Lower leg skin (tissue), 4 donors: ENCODE results near the gene SLC7A7. TPM values are rescaled to one million over a fixed set of nuclear protein-coding genes. Genes with fewer than 3 reads are reported as not detected.
"Not testable (repeated sequence)": the region's sequence is repeated elsewhere in the genome, so short reads cannot be mapped to it uniquely, and the experiment has no call there.

Experiments
- DNase-seq, 2 donors: peaks; one replicate each; pipeline ENCODE4 v3.0.0-alpha.2; 2019; ENCODE audit warnings: low spot score in 2 of 2
- H3K4me3 ChIP-seq: fragments of 200-600 bp; sonication (generic); 2 replicates; pipeline ENCODE4 v1.5.1; 2017; ENCODE audit warnings: mild to moderate bottlenecking, low read depth; ENCODE audit not compliant: poor library complexity, severe bottlenecking
- POLR2A ChIP-seq, 2 donors: fragments of 450-650 bp; IDR thresholded peaks; one replicate each; pipeline ENCODE4 v1.6.1; 2016 to 2017; ENCODE audit warnings: antibody characterized with exemption in 2 of 2, mild to moderate bottlenecking in 1 of 2, moderate library complexity in 1 of 2
- WGBS, 2 donors: methylation state at CpG; one replicate each; pipeline ENCODE4 v1.1.5; 2018; 5-methylcytosine and 5-hydroxymethylcytosine counted together
- intact Hi-C: fragments of 100-400 bp; cut with DNase I; formaldehyde crosslinking; loops from one replicate; pipeline ENCODE4 v1.15.0; 2023; ENCODE audit warnings: low total_unique reads
- total RNA-seq, 4 donors: library from RNA; depleted of rRNA; stranded (reverse); fragments of >200 nt; gene quantifications; one replicate each; pipeline ENCODE4 v1.1.0, GENCODE V29; 2016
- TF ChIP-seq, protein P1 (sequence below), 3 donors: fragments of 450-650 bp; IDR thresholded peaks; one replicate each; pipeline ENCODE4 v1.5.1; 2016; ENCODE audit warnings: antibody characterized with exemption in 3 of 3, mild to moderate bottlenecking in 3 of 3, moderate library complexity in 2 of 3

The SLC7A7 gene
- total RNA-seq, 4 donors from 2014 or later: 1.1 to 12.8 (median 6.5) TPM

GRCh38 chr14:22735096-22735495 is 80.1 kb downstream of the SLC7A7 start:
- no peak for DNase-seq
- TF ChIP-seq POLR2A (IDR thresholded peaks at IDR 0.05): no peak
- TF ChIP-seq, protein P1, sequence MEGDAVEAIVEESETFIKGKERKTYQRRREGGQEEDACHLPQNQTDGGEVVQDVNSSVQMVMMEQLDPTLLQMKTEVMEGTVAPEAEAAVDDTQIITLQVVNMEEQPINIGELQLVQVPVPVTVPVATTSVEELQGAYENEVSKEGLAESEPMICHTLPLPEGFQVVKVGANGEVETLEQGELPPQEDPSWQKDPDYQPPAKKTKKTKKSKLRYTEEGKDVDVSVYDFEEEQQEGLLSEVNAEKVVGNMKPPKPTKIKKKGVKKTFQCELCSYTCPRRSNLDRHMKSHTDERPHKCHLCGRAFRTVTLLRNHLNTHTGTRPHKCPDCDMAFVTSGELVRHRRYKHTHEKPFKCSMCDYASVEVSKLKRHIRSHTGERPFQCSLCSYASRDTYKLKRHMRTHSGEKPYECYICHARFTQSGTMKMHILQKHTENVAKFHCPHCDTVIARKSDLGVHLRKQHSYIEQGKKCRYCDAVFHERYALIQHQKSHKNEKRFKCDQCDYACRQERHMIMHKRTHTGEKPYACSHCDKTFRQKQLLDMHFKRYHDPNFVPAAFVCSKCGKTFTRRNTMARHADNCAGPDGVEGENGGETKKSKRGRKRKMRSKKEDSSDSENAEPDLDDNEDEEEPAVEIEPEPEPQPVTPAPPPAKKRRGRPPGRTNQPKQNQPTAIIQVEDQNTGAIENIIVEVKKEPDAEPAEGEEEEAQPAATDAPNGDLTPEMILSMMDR (IDR thresholded peaks at IDR 0.05): no peak
- 58 to 66% methylated on average over 2 of the region's 2 CpGs for WGBS, 2 donors
- intact Hi-C loops: no loop called here
- H3K4me3 ChIP-seq: no peak overlapping the region

DNA sequence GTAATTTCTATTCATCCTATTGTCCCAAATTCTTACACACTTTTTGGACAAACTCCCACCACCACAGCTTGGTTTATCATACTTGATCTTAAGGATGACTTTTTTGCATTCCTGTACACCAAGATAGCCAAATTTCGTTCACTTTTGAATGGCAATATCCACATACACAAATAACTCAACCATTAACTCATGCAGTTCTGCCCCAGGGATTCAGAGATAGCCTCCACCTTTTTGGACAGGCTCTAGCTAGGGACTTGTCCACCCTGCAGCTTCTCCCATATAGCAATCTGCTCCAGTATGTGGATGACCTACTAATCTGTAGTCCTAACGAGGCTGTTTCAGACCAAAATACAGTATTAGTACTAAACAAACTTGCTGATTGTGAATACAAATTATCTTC is 81.4 kb downstream of the SLC7A7 start:
- no peak for DNase-seq
- intact Hi-C loops: no loop called here
- no peak overlapping the region for H3K4me3 ChIP-seq
- 59 to 74% methylated on average over 2 of the region's 2 CpGs for WGBS, 2 donors
- TF ChIP-seq, protein P1 (IDR thresholded peaks at IDR 0.05): no peak
- TF ChIP-seq POLR2A (IDR thresholded peaks at IDR 0.05): no peak

GRCh38 chr14:22732062-22732461 is 83.2 kb downstream of the SLC7A7 start:
- intact Hi-C loops, H3K4me3 ChIP-seq, DNase-seq: not testable (repeated sequence)
- 71 to 72% methylated on average over 5 of the region's 5 CpGs for WGBS, 2 donors

DNA sequence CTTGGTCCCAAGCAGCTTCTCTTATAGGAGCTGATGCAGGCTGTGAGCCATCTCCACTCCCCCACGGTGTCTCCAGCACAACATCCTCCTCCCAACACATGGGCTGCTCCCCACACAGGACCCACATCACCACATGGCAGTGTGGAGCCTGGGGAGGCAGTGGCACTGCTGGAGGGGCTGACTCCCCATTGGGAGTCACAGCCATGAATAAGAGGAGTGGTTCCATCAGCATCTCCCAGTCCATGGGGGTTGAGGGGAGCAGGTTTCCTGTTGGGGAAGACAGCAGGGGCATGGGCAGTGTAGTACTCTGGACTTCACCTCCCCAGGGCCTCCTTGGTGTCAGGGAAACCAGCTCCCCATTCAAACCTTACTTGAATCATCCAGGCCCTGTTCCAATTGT is 89.2 kb downstream of the SLC7A7 start:
- WGBS, 2 donors: 56 to 75% methylated on average over 1 of the region's 1 CpG
- intact Hi-C loops: no loop called here
- TF ChIP-seq POLR2A (IDR thresholded peaks at IDR 0.05): no peak
- TF ChIP-seq, protein P1 (IDR thresholded peaks at IDR 0.05): no peak
- no peak overlapping the region for H3K4me3 ChIP-seq
- no peak for DNase-seq

DNA sequence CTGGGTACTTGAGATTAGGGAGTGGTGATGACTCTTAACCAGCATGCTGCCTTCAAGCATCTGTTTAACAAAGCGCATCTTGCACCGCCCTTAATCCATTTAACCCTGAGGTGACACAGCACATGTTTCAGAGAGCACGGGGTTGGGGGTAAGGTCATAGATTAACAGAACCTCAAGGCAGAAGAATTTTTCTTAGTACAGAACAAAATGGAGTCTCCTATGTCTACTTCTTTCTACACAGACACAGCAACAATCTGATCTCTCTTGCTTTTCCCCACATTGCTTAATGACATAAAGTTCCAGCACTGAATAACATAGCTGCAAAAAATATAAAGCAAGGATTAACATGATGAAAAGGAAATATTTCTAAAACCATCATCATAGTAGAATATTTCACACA is 89.9 kb downstream of the SLC7A7 start:
- WGBS, 2 donors: 35 to 43% methylated on average over 3 of the region's 3 CpGs
- intact Hi-C loops, H3K4me3 ChIP-seq, DNase-seq: not testable (repeated sequence)

DNA sequence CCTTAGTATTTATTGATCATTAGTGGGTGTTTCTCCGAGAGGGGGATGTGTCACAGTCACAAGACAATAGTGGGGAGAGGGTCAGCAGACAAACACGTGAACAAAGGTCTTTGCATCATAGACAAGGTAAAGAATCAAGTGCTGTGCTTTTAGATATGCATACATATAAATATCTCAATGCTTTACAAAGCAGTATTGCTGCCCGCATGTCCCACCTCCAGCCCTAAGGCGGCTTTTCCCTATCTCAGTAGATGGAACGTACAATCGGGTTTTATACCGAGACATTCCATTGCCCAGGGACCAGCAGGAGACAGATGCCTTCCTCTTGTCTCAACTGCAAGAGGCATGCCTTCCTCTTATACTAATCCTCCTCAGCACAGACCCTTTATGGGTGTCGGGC is 90.4 kb downstream of the SLC7A7 start:
- DNase-seq, intact Hi-C loops, H3K4me3 ChIP-seq: not testable (repeated sequence)
- 61 to 77% methylated on average over 8 of the region's 8 CpGs for WGBS, 2 donors

- TF ChIP-seq, protein P1 (IDR thresholded peaks at IDR 0.05): no peak
- no peak for TF ChIP-seq POLR2A (IDR thresholded peaks at IDR 0.05)
- H3K4me3 ChIP-seq: no peak overlapping the region
- intact Hi-C loops: no loop called here
- WGBS, 2 donors: 76 to 94% methylated on average over 1 of the region's 1 CpG
- DNase-seq: no peak
These were observed 91.4 kb downstream of the SLC7A7 start for GRCh38 chr14:22723815-22724214.

Other genes starting within 250 kb of the SLC7A7 start
- 100 to 1,000 TPM; 103 to 131 (median 124) TPM for gene DAD1, start 226.2 kb downstream of the SLC7A7 start, total RNA-seq
- gene ABHD4, start 217.1 kb downstream of the SLC7A7 start, total RNA-seq: 10 to 100 TPM; 20.5 to 29.3 (median 28.5) TPM
- gene OR6J1, start 171.1 kb downstream of the SLC7A7 start, total RNA-seq: not detected
- gene OXA1L, start 48.7 kb downstream of the SLC7A7 start, total RNA-seq: 10 to 100 TPM; 64.3 to 83.6 (median 74.1) TPM
- 100 to 1,000 TPM in 1 of 4 donors, 10 to 100 TPM in 3; 24.8 to 230 (median 41.4) TPM for gene MRPL52, start 14.5 kb upstream of the SLC7A7 start, total RNA-seq
- gene MMP14, start 21.1 kb upstream of the SLC7A7 start, total RNA-seq: 100 to 1,000 TPM; 135 to 190 (median 151) TPM
- 100 to 1,000 TPM; 148 to 209 (median 167) TPM for gene LRP10, start 56.3 kb upstream of the SLC7A7 start, total RNA-seq
- gene REM2, start 67.8 kb upstream of the SLC7A7 start, total RNA-seq: 1 to 10 TPM in 2 of 4 donors, under 1 TPM in 2; 0.52 to 2.5 (median 1.5) TPM
- 100 to 1,000 TPM in 2 of 4 donors, 10 to 100 TPM in 2; 71.2 to 202 (median 105) TPM for gene RBM23, start 103.7 kb upstream of the SLC7A7 start, total RNA-seq
- gene PRMT5, start 113.9 kb upstream of the SLC7A7 start, total RNA-seq: 10 to 100 TPM; 42.9 to 53.2 (median 48.3) TPM
- 10 to 100 TPM; 52.3 to 74.4 (median 61.9) TPM for gene HAUS4, start 141.7 kb upstream of the SLC7A7 start, total RNA-seq
- 10 to 100 TPM; 66.2 to 98.4 (median 74.8) TPM for gene AJUBA, start 167.1 kb upstream of the SLC7A7 start, total RNA-seq
- 10 to 100 TPM; 16.9 to 29.6 (median 23.2) TPM for gene C14orf93, start 194.7 kb upstream of the SLC7A7 start, total RNA-seq
- gene PSMB5, start 219.5 kb upstream of the SLC7A7 start, total RNA-seq: 100 to 1,000 TPM in 2 of 4 donors, 10 to 100 TPM in 2; 70.6 to 148 (median 116) TPM
- gene PSMB11, start 226.8 kb upstream of the SLC7A7 start, total RNA-seq: not detected
- gene CDH24, start 242.1 kb upstream of the SLC7A7 start, total RNA-seq: 1 to 10 TPM; 3.0 to 4.9 (median 3.9) TPM